Measurements from ENCODE around the gene BHLHE40.

The BHLHE40 gene

GRCh38 chr3:4979428-4980228 is at the start of gene BHLHE40:
TSS of gene BHLHE40 (plus strand) at chr3:4979437. CDS start at chr3:4979719, 282 bp downstream.
- peak within 1 kb of the TSS; percentile 91 for H3K4me3 ChIP-seq (replicated peaks; ENCODE audit: low read depth, low read length)
- TF ChIP-seq CTCF (IDR thresholded peaks at IDR 0.05; ENCODE audit: low read depth, low read length, missing control alignments) = no peak
- no peak for DNase-seq (ENCODE audit: extremely low read depth, low read depth)

DNA sequence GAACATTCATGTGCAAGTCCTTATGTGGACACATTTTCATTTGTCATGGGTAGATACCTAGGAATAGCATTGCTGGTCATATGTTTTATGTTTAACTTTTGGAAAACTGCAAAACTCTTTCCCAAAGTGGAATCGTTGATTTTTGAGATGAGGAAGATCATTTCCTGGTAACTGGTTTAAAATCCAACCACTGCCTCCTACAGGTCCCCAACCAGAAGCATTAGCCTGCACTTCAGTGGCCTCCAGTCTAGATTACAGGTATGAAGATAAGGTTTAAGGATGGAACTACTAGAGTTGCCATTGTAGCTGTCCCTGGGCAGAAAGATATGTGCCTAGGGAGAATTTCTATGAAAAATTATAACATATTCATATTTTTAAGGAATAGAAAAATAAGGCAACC is 48.7 kb upstream of the BHLHE40 start:
- H3K4me3 ChIP-seq (replicated peaks; ENCODE audit: low read depth, low read length) = no peak overlapping the region

GRCh38 chr3:4934050-4934449 is 45.2 kb upstream of the BHLHE40 start:
- no peak for TF ChIP-seq CTCF (IDR thresholded peaks at IDR 0.05; ENCODE audit: low read depth, low read length, missing control alignments)
- DNase-seq (ENCODE audit: extremely low read depth, low read depth) = no peak
- no peak overlapping the region for H3K4me3 ChIP-seq (replicated peaks; ENCODE audit: low read depth, low read length)

More for the DNA sequence above, 48.7 kb upstream of the BHLHE40 start:
- TF ChIP-seq CTCF (IDR thresholded peaks at IDR 0.05; ENCODE audit: low read depth, low read length, missing control alignments) = peak; percentile 8
- DNase-seq (ENCODE audit: extremely low read depth, low read depth) = no peak

- no peak overlapping the region for H3K4me3 ChIP-seq (replicated peaks; ENCODE audit: low read depth, low read length)
- no peak for TF ChIP-seq CTCF (IDR thresholded peaks at IDR 0.05; ENCODE audit: low read depth, low read length, missing control alignments)
- DNase-seq (ENCODE audit: extremely low read depth, low read depth) = no peak
These were observed 43.9 kb upstream of the BHLHE40 start for GRCh38 chr3:4935347-4935746.

DNA sequence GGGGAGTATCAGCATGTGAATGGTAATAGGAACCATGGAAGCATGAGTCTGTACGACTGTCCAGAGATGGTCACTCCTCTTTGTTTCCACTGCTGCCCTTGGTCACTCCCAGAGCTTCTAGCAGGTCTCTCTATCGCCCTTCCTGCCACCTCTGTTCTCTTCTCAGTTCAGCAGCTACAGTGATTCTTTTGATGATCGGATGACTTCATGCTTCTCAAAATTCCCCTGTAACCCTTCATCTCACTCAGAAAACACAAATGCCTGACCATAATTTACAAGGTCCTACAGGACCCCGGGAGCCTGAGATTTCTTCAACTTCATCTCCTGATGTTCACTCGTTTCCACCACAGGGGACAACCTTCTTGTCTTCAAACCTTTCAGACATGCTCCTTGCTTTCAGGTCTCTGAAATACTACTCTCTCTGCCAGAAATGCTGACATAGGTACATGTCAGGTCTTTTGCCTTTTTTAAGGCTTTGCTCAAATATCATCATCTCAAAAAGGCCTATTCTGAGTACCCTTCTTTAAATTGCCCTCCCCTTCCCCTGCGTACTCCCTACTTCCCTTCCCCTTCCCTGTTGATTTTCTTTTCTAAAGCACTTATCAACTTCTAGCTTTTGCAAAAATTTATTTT is 42.1 kb upstream of the BHLHE40 start:
- DNase-seq (ENCODE audit: extremely low read depth, low read depth) = no peak
- no peak for TF ChIP-seq CTCF (IDR thresholded peaks at IDR 0.05; ENCODE audit: low read depth, low read length, missing control alignments)
- no peak overlapping the region for H3K4me3 ChIP-seq (replicated peaks; ENCODE audit: low read depth, low read length)

DNA sequence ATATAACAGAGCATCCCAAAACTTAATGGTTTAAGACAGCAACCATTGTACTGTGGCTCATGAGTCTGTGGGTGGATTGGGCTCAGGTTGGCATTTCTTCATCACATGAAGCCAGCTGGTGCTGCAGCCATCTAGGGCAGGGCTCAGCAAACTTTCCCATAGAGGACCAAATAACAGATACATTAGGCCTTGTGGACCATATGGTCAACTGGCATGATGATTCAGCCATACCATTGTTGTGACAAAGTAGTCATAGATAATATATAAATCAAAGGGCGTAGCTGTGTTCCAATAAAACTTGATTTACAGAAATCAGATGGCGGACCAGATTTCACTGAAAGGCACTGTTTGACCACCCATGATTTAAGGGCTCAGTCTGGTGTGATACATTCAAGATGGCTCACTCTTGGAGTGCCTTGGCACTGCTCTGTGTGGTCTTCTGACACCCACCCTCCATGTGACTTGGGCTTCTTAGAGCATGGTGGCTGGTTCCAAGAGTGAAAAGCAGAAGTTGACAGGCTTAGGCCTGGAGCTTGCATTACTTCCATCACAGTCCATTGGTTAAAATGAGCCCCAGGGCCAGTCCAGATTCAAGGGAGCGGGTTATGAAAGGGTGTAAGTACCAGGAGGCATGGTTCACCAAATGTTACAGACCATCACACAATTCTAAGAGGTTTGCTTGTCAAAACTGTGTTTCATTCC is 40.8 kb upstream of the BHLHE40 start:
- TF ChIP-seq CTCF (IDR thresholded peaks at IDR 0.05; ENCODE audit: low read depth, low read length, missing control alignments) = no peak
- no peak overlapping the region for H3K4me3 ChIP-seq (replicated peaks; ENCODE audit: low read depth, low read length)
- no peak for DNase-seq (ENCODE audit: extremely low read depth, low read depth)
